Neural crest cell (in vitro differentiated cells): Measurements from ENCODE around the gene UBL4A. TPM values are rescaled to one million over a fixed set of nuclear protein-coding genes. Genes with fewer than 3 reads are reported as not detected.

ENCODE experiments used
- DNase-seq: peaks from one replicate; pipeline ENCODE4 v3.0.0; 2021; ENCODE audit warnings: low read depth, mixed read lengths, low spot score
- H3K27ac Mint-ChIP-seq: one replicate; pipeline ENCODE4 v1.8.0; 2021; ENCODE audit warnings: mild to moderate bottlenecking, mixed read lengths; ENCODE audit not compliant: unreplicated experiment
- H3K27me3 Mint-ChIP-seq: 2 replicates; pipeline ENCODE4 v1.8.0; 2021; ENCODE audit warnings: low read depth, mild to moderate bottlenecking, mixed read lengths
- H3K36me3 Mint-ChIP-seq: 2 replicates; pipeline ENCODE4 v1.8.0; 2021; ENCODE audit warnings: low read depth, mild to moderate bottlenecking, mixed read lengths
- H3K4me1 Mint-ChIP-seq: 2 replicates; pipeline ENCODE4 v1.8.0; 2021; ENCODE audit warnings: mixed read lengths
- H3K4me3 Mint-ChIP-seq: one replicate; pipeline ENCODE4 v1.8.0; 2021; ENCODE audit warnings: mild to moderate bottlenecking, mixed read lengths
- H3K9me3 Mint-ChIP-seq: 2 replicates; pipeline ENCODE4 v1.8.0; 2021; ENCODE audit warnings: mixed read lengths
- CTCF ChIP-seq: fragments of 200-600 bp; sonication (generic); conservative IDR thresholded peaks from 2 replicates; pipeline ENCODE4 v1.5.0; 2021; ENCODE audit warnings: antibody characterized with exemption, mild to moderate bottlenecking
- total RNA-seq: library from RNA; stranded (reverse); gene quantifications from 2 replicates; pipeline ENCODE4 v1.2.1, GENCODE V29; 2021

Gene UBL4A
- total RNA-seq, 1 donor from 2014 or later = 39.2 TPM

GRCh38 chrX:154449618-154450017 is 36.8 kb downstream of the UBL4A start:
- DNase-seq = no peak
- H3K4me1 Mint-ChIP-seq = no peaks in the 10 kb centered on the region
- H3K27me3 Mint-ChIP-seq = no peaks in the 10 kb centered on the region
- H3K27ac Mint-ChIP-seq = no peak overlapping the region
- no peaks in the 10 kb centered on the region for H3K9me3 Mint-ChIP-seq
- no peak for TF ChIP-seq CTCF
- no peak overlapping the region for H3K4me3 Mint-ChIP-seq
- peaks cover 4% of the 10 kb centered on the region for H3K36me3 Mint-ChIP-seq

DNA sequence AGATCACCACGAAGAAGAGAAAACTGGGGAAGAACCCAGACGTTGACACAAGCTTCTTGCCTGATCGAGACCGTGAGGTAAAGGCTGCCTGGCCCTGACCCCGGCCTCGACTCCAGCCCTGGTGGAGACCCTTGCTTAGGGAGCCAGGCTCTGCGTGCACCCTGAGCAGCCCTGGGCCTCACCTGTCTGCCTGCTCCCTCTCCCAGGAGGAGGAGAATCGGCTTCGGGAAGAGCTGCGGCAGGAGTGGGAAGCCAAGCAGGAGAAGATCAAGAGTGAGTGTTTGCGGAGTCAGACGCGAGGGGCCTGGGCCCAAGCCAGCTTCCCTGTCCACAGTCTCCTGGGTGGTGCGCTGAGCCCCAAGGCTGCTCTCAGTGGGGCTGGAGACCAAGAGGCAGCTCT is 37.9 kb downstream of the UBL4A start:
- no peak overlapping the region for H3K27ac Mint-ChIP-seq
- TF ChIP-seq CTCF = no peak
- no peaks in the 10 kb centered on the region for H3K27me3 Mint-ChIP-seq
- no peak overlapping the region for H3K4me3 Mint-ChIP-seq
- H3K9me3 Mint-ChIP-seq = no peaks in the 10 kb centered on the region
- peaks cover 1% of the 10 kb centered on the region for H3K4me1 Mint-ChIP-seq
- no peak for DNase-seq
- H3K36me3 Mint-ChIP-seq = no peaks in the 10 kb centered on the region

DNA sequence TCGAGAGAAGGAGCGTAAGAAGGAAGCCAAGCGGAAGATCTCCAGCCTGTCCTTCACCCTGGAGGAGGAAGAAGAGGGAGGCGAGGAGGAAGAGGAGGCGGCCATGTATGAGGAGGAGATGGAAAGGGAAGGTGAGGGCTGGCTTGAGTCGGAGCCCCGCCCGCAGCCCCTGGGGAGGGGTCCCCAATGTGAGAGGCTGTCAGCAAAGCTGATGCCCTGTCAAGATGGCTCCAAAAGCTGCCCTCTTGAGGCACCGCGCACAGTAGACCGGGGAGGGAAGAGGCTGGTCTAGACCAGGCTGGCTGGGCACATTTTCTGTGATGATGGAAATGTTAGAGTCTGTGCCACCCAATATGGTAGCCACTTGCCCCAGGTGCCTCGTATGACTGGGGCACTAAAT is 40.0 kb downstream of the UBL4A start:
- TF ChIP-seq CTCF = no peak
- peaks cover 6% of the 10 kb centered on the region for H3K4me1 Mint-ChIP-seq
- H3K36me3 Mint-ChIP-seq = no peaks in the 10 kb centered on the region
- H3K27ac Mint-ChIP-seq = no peak overlapping the region
- no peaks in the 10 kb centered on the region for H3K9me3 Mint-ChIP-seq
- no peak for DNase-seq
- H3K27me3 Mint-ChIP-seq = no peaks in the 10 kb centered on the region
- peak overlapping the region; percentile 27 for H3K4me3 Mint-ChIP-seq

DNA sequence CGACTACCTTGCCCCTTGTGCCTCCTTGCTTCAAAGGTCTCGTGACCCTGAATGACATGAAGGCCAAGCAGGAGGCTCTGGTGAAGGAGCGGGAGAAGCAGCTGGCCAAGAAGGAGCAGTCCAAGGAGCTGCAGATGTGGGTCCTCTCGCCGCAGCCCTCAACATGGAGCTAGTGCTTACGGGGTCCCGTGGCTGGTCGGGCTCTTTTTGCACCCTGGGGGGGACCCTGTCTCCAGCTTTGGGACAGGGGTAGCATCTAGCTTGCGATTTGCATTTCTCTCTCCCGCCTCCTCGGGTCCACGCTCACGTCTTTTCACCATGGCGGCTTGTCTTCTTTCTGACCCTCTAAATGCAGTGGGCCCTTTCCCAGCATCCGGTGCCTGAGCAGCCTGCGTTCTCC is 40.6 kb downstream of the UBL4A start:
- no peak for DNase-seq
- no peak overlapping the region for H3K27ac Mint-ChIP-seq
- H3K27me3 Mint-ChIP-seq = no peaks in the 10 kb centered on the region
- H3K4me3 Mint-ChIP-seq = peak overlapping the region; percentile 65
- no peaks in the 10 kb centered on the region for H3K36me3 Mint-ChIP-seq
- TF ChIP-seq CTCF = no peak
- H3K4me1 Mint-ChIP-seq = peaks cover 6% of the 10 kb centered on the region
- no peaks in the 10 kb centered on the region for H3K9me3 Mint-ChIP-seq

- DNase-seq = no peak
- Mint-ChIP-seq H3K4me1 (peaks cover 6% of the 10 kb centered on the region), H3K9me3 (no peaks in the 10 kb centered on the region), H3K27ac (no peak overlapping the region), H3K36me3 (no peaks in the 10 kb centered on the region), H3K27me3 (no peaks in the 10 kb centered on the region), H3K4me3 (peak overlapping the region; percentile 27)
- no peak for TF ChIP-seq CTCF
These were observed 41.6 kb downstream of the UBL4A start for GRCh38 chrX:154444755-154445246.
